K562 (cell line): ENCODE measurements around the gene ARHGAP9. TPM values are rescaled to one million over a fixed set of nuclear protein-coding genes. Genes with fewer than 3 reads are reported as not detected.

ENCODE experiments used
- DIDO1 ChIP-seq: fragments of 450-650 bp; IDR thresholded peaks from 2 replicates; pipeline ENCODE4 v1.6.1; 2016; ENCODE audit warnings: low read depth, missing biosample characterization, missing genetic modification characterization
- ETV5 ChIP-seq: sonication (generic); formaldehyde crosslinking; IDR thresholded peaks from 2 replicates; pipeline ENCODE4 v1.4.0; 2020; ENCODE audit warnings: low read depth, mild to moderate bottlenecking, missing genetic modification reagents
- GABPB2 ChIP-seq: fragments of 250-450 bp; sonication (Bioruptor Pico); conservative IDR thresholded peaks from 2 replicates; pipeline ENCODE4 v1.5.1; 2021; ENCODE audit warnings: mild to moderate bottlenecking
- MTA3 ChIP-seq: fragments of 450-650 bp; formaldehyde crosslinking; IDR thresholded peaks from 2 replicates; pipeline ENCODE4 v1.6.1; 2017; ENCODE audit warnings: mild to moderate bottlenecking, borderline replicate concordance
- NFATC3 ChIP-seq: fragments of 450-650 bp; IDR thresholded peaks from 2 replicates; pipeline ENCODE4 v1.6.1; 2017; ENCODE audit warnings: mild to moderate bottlenecking
- POLR2A ChIP-seq: fragments of 450-650 bp; conservative IDR thresholded peaks from 2 replicates; pipeline ENCODE4 v1.6.1; 2016
- POLR2AphosphoS5 ChIP-seq: IDR thresholded peaks from 2 replicates; pipeline ENCODE4 v1.6.1; 2011; ENCODE audit warnings: mild to moderate bottlenecking, low read depth, low read length, moderate library complexity; ENCODE audit not compliant: control insufficient read depth, insufficient read depth
- SMAD3 ChIP-seq: fragments of 450-650 bp; formaldehyde crosslinking; conservative IDR thresholded peaks from 2 replicates; pipeline ENCODE4 v1.4.0; 2020; ENCODE audit warnings: mild to moderate bottlenecking
- TCFL5 ChIP-seq: fragments of 250-450 bp; sonication (Bioruptor Pico); conservative IDR thresholded peaks from 2 replicates; pipeline ENCODE4 v1.6.1; 2021; ENCODE audit warnings: mild to moderate bottlenecking, moderate library complexity, matching md5 sums
- THRAP3 ChIP-seq: fragments of 450-650 bp; IDR thresholded peaks from 2 replicates; pipeline ENCODE4 v1.6.1; 2016; ENCODE audit warnings: mild to moderate bottlenecking, inconsistent platforms, borderline replicate concordance
- THRB ChIP-seq: fragments of 450-650 bp; formaldehyde crosslinking; conservative IDR thresholded peaks from 2 replicates; pipeline ENCODE4 v1.4.0; 2022; ENCODE audit warnings: mild to moderate bottlenecking, missing genetic modification characterization
- ZBTB7A ChIP-seq: IDR thresholded peaks from 2 replicates; pipeline ENCODE4 v1.6.1; 2011; ENCODE audit warnings: low read depth, mild to moderate bottlenecking, low read length, moderate library complexity, borderline replicate concordance; ENCODE audit not compliant: control insufficient read depth
- ZFP30 ChIP-seq: fragments of 250-450 bp; sonication (Bioruptor Pico); IDR thresholded peaks from 2 replicates; pipeline ENCODE4 v1.8.0; 2022; ENCODE audit warnings: moderate library complexity, mild to moderate bottlenecking, inconsistent platforms, borderline replicate concordance
- ZNF830 ChIP-seq: fragments of 250-450 bp; sonication (Bioruptor Pico); IDR thresholded peaks from 2 replicates; pipeline ENCODE4 v1.5.0; 2021; ENCODE audit warnings: mild to moderate bottlenecking
- polyA plus RNA-seq, 8 experiments: library from polyadenylated mRNA; depleted of rRNA in 4 of 8; stranded (reverse) in 5 of 8; unstranded in 3 of 8; fragments of >200 nt; fragmentation: Nextera tagmentation in 2 of 8; fragmentation: Illumina TruSeq in 1 of 8; extraction: Ambion mirVana in 2 of 8; extraction: Trizol in 1 of 8; gene quantifications; 2 replicates each; pipeline versions ENCODE4 v1.2.1 to v1.2.3, GENCODE V29; 2011 to 2014; ENCODE audit warnings: inconsistent platforms in 1 of 8, missing spikeins in 1 of 8
- total RNA-seq, 7 experiments: library from RNA; depleted of rRNA in 6 of 7; stranded (reverse); fragments of >200 nt in 6 of 7; fragmentation: Illumina TruSeq in 2 of 7; extraction: Trizol in 2 of 7; gene quantifications; 2 replicates each; pipeline versions ENCODE4 v1.2.1 to v1.2.3, GENCODE V29; 2011 to 2021; ENCODE audit warnings: low replicate concordance in 1 of 7
- TF ChIP-seq, protein P1 (sequence below), 2 experiments: fragments of 450-650 bp in 1 of 2; sonication (generic) in 1 of 2; formaldehyde crosslinking in 1 of 2; IDR thresholded peaks; 2 replicates each; pipeline versions ENCODE4 v1.7.1 to v1.9.0; 2016 to 2022; ENCODE audit warnings: inconsistent platforms in 1 of 2, mild to moderate bottlenecking in 1 of 2, missing genetic modification reagents in 1 of 2
- TF ChIP-seq, protein P2 (sequence below): fragments of 450-650 bp; formaldehyde crosslinking; IDR thresholded peaks from 2 replicates; pipeline ENCODE4 v1.4.0; 2020; ENCODE audit warnings: mild to moderate bottlenecking

Gene ARHGAP9
- total and polyA plus RNA-seq, 9 of the 15 experiments (the other 6 are each of a cell fraction or from before 2014, with no cell fraction given), result 1.5 to 10.2 (median 5.1) TPM

- TF ChIP-seq, protein P1, sequence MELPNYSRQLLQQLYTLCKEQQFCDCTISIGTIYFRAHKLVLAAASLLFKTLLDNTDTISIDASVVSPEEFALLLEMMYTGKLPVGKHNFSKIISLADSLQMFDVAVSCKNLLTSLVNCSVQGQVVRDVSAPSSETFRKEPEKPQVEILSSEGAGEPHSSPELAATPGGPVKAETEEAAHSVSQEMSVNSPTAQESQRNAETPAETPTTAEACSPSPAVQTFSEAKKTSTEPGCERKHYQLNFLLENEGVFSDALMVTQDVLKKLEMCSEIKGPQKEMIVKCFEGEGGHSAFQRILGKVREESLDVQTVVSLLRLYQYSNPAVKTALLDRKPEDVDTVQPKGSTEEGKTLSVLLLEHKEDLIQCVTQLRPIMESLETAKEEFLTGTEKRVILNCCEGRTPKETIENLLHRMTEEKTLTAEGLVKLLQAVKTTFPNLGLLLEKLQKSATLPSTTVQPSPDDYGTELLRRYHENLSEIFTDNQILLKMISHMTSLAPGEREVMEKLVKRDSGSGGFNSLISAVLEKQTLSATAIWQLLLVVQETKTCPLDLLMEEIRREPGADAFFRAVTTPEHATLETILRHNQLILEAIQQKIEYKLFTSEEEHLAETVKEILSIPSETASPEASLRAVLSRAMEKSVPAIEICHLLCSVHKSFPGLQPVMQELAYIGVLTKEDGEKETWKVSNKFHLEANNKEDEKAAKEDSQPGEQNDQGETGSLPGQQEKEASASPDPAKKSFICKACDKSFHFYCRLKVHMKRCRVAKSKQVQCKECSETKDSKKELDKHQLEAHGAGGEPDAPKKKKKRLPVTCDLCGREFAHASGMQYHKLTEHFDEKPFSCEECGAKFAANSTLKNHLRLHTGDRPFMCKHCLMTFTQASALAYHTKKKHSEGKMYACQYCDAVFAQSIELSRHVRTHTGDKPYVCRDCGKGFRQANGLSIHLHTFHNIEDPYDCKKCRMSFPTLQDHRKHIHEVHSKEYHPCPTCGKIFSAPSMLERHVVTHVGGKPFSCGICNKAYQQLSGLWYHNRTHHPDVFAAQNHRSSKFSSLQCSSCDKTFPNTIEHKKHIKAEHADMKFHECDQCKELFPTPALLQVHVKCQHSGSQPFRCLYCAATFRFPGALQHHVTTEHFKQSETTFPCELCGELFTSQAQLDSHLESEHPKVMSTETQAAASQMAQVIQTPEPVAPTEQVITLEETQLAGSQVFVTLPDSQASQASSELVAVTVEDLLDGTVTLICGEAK (IDR thresholded peaks at IDR 0.05), result peak; percentile 63
- TF ChIP-seq, protein P1 (CRISPR knock-in tag; IDR thresholded peaks at IDR 0.05), result no peak
- TF ChIP-seq POLR2AphosphoS5, result peak; percentile 15
- TF ChIP-seq ZFP30 (CRISPR knock-in tag), result peak; percentile 77; the same call in 1 of the 2 replicates
- TF ChIP-seq DIDO1 (tag), result no peak
- TF ChIP-seq TCFL5 (CRISPR knock-in tag), result 0 out of 2 replicates have a peak, but pooled peaks have one; percentile 18
- TF ChIP-seq THRAP3, result peak; percentile 86; the same call in 1 of the 2 replicates
- TF ChIP-seq ZNF830 (CRISPR knock-in tag), result no peak
- TF ChIP-seq POLR2A, result peak; percentile 78
- TF ChIP-seq THRB (CRISPR knock-in tag), result peak; percentile 96
- no peak; the same call in 1 of the 2 replicates for TF ChIP-seq GABPB2 (CRISPR knock-in tag)
- TF ChIP-seq SMAD3 (CRISPR knock-in tag), result peak; percentile 60; the same call in 1 of the 2 replicates
- no peak for TF ChIP-seq ETV5
- TF ChIP-seq ZBTB7A, result 0 out of 2 replicates have a peak, but pooled peaks have one; percentile 23
- TF ChIP-seq MTA3, result peak; percentile 58
- TF ChIP-seq NFATC3, result peak; percentile 90
- TF ChIP-seq, protein P2, sequence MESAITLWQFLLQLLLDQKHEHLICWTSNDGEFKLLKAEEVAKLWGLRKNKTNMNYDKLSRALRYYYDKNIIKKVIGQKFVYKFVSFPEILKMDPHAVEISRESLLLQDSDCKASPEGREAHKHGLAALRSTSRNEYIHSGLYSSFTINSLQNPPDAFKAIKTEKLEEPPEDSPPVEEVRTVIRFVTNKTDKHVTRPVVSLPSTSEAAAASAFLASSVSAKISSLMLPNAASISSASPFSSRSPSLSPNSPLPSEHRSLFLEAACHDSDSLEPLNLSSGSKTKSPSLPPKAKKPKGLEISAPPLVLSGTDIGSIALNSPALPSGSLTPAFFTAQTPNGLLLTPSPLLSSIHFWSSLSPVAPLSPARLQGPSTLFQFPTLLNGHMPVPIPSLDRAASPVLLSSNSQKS (CRISPR knock-in tag), result 0 out of 2 replicates have a peak, but pooled peaks have one; percentile 38
These were observed 36.4 kb upstream of the ARHGAP9 start (continued) for GRCh38 chr12:57515934-57516541.
